ENCODE measurements around the gene CXCR4.
"Not testable (repeated sequence)": the region's sequence is repeated elsewhere in the genome, so short reads cannot be mapped to it uniquely, and the experiment has no call there.

Gene CXCR4

GRCh38 chr2:136085453-136086209 is 32.3 kb downstream of the CXCR4 start:
- no peak for FAIRE-seq
- DNase-seq (ENCODE audit: extremely low spot score, insufficient read length, low read depth): no peak

GRCh38 chr2:136081582-136082210 is 36.3 kb downstream of the CXCR4 start:
- FAIRE-seq (no peak), DNase-seq (ENCODE audit: extremely low spot score, insufficient read length, low read depth) (no peak)

GRCh38 chr2:136080114-136080513 is 37.8 kb downstream of the CXCR4 start:
- DNase-seq (ENCODE audit: extremely low spot score, insufficient read length, low read depth): no peak
- no peak for FAIRE-seq

GRCh38 chr2:136077107-136077506 is 40.8 kb downstream of the CXCR4 start:
- no peak for FAIRE-seq

GRCh38 chr2:136075476-136075875 is 42.5 kb downstream of the CXCR4 start:
- FAIRE-seq (no peak), DNase-seq (ENCODE audit: extremely low spot score, insufficient read length, low read depth) (no peak)

More at GRCh38 chr2:136077107-136077506, 40.8 kb downstream of the CXCR4 start:
- no peak for DNase-seq (ENCODE audit: extremely low spot score, insufficient read length, low read depth)

DNA sequence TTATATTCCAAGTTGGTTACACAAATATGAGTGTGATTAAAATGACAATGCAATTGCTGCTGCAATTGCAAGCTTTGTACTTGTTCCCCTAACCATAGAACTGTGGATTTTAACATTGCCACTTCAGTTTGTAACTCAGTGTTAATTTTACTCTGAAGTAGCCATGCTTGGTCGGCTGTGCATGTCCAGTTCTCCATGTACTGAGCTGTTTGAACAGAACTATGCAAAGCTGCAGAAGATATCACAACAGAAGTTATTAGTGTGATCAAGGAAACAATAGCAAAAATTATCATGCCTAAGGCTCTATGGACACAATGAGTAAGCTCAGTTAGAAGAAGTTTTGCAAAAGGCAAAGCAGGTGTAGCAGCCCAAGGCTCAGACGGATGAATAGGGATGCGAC is 45.3 kb downstream of the CXCR4 start:
- FAIRE-seq: no peak
- DNase-seq (ENCODE audit: extremely low spot score, insufficient read length, low read depth): no peak

GRCh38 chr2:136071887-136072286 is 46.1 kb downstream of the CXCR4 start:
- not testable (repeated sequence) for FAIRE-seq; DNase-seq (ENCODE audit: extremely low spot score, insufficient read length, low read depth)

DNA sequence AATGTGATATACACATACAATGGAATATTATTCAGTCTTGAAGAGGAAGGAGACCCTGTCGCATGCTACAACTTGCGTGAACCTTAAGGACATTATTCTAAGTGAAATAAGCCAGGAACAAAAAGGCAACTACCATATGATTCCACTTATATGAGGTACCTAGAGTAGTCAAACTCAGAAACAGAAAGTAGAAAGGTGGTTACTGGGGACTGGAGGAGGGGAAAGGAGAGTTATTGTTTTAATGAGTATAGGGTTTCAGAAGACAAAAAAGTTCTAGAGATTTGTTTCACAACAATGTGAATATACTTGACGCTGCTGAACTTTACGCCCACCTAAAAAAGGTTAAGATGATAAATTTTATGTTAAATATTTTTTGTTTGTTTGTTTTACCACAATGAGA is 47.0 kb downstream of the CXCR4 start:
- no peak for DNase-seq (ENCODE audit: extremely low spot score, insufficient read length, low read depth)
- peak; percentile 26 for FAIRE-seq

- FAIRE-seq (no peak), DNase-seq (ENCODE audit: extremely low spot score, insufficient read length, low read depth) (no peak)
Measured at GRCh38 chr2:136069773-136070172, 48.2 kb downstream of the CXCR4 start.

GRCh38 chr2:136068581-136069227 is 49.2 kb downstream of the CXCR4 start:
- DNase-seq (ENCODE audit: extremely low spot score, insufficient read length, low read depth): no peak
- FAIRE-seq: no peak

DNA sequence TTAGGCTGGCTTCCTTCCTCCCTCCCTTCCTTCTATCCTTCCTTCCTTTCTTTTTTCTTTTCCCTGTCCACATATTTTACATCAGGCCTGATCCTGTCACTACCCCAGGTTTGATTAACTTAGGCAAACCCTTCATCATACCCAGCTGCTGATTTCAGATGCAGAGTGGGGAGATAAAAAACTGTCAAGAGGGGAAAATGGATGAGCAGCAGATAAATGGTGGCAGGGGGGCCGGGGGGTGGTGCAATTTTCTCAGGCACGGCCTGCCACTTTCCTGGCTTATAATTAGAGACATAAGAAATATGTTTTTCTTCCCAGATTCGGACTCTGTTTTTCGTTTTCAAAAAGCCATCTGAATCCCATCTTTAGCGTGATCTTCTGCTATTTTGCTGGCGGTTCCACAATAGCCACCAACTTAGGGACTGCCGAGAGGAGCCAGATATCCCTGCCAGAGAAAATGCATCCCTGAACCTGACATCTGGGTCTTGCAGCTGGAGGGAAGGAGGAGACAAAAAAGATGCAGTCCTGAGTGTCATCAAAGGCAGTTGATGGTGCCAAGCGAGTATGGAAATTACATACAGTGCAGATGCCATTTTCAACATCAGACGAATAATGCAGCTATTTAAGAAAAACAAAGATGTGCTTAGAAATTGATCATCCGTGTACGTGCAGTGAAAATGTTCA is 49.9 kb downstream of the CXCR4 start:
- FAIRE-seq (peak; percentile 38), DNase-seq (ENCODE audit: extremely low spot score, insufficient read length, low read depth) (no peak)

DNA sequence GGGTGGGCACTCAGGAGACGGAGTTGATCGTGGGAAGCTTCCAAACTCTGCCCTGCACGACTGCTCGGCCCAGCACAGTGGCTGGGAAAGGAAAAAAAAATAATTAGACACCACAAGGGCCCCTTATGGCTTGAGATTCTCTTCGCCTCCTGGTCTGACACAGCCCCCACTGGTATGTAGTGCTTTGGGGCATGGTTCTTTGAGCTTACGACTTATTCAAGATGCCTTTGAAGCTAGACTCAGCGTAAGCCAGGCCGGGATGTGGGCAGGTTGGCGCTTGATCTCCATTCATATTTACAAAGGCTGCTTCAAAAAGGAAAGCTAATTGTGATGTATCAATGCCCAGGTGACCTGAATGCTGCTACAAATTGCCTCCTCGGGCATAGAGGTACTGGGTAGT is 50.5 kb downstream of the CXCR4 start:
- DNase-seq (ENCODE audit: extremely low spot score, insufficient read length, low read depth): no peak
- FAIRE-seq: no peak

- FAIRE-seq: peak; percentile 92
- DNase-seq (ENCODE audit: extremely low spot score, insufficient read length, low read depth): peak; percentile 26
Measured at GRCh38 chr2:136065907-136066306, 52.0 kb downstream of the CXCR4 start.

DNA sequence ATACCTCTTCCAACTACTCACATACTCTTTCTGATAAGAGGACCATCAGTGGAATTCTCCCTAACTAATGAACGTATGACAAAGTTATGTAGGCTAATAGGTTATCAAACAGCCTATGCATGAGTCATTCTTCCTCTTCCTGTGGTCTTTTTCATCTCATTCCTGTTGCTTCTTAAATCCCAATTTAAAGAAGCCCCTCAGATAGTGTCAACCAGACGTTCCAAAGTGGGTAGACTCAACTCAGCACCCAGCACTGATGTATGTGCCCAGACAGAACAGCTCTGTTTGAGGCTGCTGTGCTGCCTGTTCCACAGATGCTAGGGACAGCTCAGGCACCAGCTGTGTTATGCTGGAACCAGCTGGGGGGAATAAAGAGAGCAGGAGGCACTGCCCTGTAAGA is 52.6 kb downstream of the CXCR4 start:
- FAIRE-seq: no peak
- DNase-seq (ENCODE audit: extremely low spot score, insufficient read length, low read depth): no peak
